Glomerular endothelial cell (primary cell): ENCODE measurements around the gene NDUFB1. TPM values are rescaled to one million over a fixed set of nuclear protein-coding genes. Genes with fewer than 3 reads are reported as not detected.

Experiments
- DNase-seq: peaks from one replicate; pipeline ENCODE4 v3.0.0-alpha.2; 2011; ENCODE audit warnings: low read depth, low spot score; ENCODE audit errors: extremely low read depth
- total RNA-seq: library from RNA; depleted of rRNA; stranded (reverse); fragments of >200 nt; gene quantifications from 2 replicates; pipeline ENCODE4 v1.2.3, GENCODE V29; 2015

Gene NDUFB1
- total RNA-seq, 1 donor from 2014 or later, result 312 TPM

- no peak for DNase-seq
Observed at GRCh38 chr14:92103363-92103989, 18.0 kb downstream of the NDUFB1 start.

DNA sequence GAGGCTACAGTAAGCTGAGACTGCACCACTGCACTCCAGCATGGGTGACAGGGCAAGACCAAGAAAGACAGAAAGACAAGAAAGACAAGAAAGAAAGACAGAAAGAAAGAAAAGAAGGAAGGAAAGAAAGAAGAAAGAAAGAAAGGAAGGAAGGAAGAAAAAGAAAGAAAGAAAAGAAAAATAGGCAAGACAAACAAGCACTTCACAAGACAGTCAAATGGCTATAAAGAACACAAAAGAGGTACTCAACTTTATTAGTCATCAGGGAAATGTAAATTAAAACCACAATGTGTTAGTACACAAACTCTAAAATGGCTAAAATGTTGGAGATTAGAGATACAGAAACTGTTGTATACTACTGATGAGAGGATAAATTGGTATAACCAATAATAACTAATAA lies 21.7 kb downstream of the NDUFB1 start:
- no peak for DNase-seq

DNA sequence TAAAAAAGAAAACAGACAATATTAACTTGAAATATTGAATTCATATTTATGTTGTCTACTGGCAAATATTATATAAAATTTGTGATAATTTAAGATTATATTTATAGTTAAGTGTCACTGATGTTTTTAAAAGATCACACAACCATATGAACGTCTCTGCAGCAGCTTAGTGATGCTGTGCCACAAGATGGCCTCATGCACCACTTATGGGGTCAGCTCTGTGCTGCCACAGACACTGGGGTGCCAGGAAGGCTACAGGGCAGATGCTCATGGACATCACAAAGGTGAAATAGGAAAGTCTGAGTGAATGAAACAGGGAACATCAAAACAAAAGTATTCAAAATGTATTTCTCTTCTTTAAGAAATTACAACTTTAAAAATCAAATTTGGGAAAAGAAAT lies 28.2 kb downstream of the NDUFB1 start:
- no peak for DNase-seq

- no peak for DNase-seq
Observed at GRCh38 chr14:92088494-92088893, 33.0 kb downstream of the NDUFB1 start.

DNA sequence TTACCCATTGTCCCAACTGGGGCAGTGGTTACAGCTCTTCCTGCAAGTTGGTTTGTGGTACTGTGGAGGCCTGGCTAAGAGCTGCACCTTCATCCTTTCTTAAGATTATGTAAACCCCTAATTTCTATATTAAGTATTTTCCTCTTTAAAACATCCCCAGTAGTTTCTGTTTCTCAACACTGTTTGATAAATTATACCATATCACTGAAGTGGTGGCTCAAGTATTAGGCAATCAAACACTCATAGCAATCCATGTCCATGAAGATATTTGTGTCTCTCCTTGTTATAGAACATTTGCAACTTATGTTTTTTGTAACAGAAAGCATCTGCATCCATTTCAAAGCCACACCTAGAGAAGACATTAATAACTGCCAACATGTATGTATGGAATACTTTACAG lies 47.0 kb downstream of the NDUFB1 start:
- no peak for DNase-seq

Other genes with a start within 250 kb of the NDUFB1 start
- 1.1 and 5.7 TPM in 2 replicates for gene FBLN5, start 174.0 kb downstream of the NDUFB1 start, total RNA-seq
- gene TRIP11, start 81.6 kb downstream of the NDUFB1 start, total RNA-seq, result 19.6 and 23.0 TPM in 2 replicates
- 16.6 and 29.4 TPM in 2 replicates for gene ATXN3, start 15.1 kb downstream of the NDUFB1 start, total RNA-seq
- 33.6 and 39.4 TPM in 2 replicates for gene CPSF2, start 263 bp upstream of the NDUFB1 start, total RNA-seq
- 0.15 and 0.18 TPM in 2 replicates for gene SLC24A4, start 201.5 kb upstream of the NDUFB1 start, total RNA-seq